ENCODE results near the gene NRN1L. TPM values are rescaled to one million over a fixed set of nuclear protein-coding genes. Genes with fewer than 3 reads are reported as not detected.
"Not testable (repeated sequence)": the region's sequence is repeated elsewhere in the genome, so short reads cannot be mapped to it uniquely, and the experiment has no call there.

Gene NRN1L
- 1 to 10 TPM in 1 of 3 donors, under 1 TPM in 1, not detected in 1; 0.70 to 1.3 TPM for total RNA-seq
- total RNA-seq (2013): 0.41 TPM

DNA sequence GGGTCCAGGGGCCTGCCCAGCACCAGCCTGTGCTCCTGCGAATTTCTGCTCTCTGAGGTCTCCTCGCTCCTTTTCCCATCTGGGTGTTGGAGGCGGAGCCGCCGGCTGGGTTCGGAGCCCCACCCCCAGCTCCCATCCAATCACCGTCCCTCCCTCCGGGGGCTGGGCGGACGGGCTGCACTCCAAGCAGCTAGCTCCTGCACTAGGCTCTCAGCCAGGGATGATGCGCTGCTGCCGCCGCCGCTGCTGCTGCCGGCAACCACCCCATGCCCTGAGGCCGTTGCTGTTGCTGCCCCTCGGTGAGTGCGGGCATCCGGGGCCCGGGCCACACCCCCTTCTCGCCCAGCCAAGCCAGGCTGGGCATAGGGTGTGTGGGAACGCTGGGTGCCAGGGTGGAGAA, at the start of gene NRN1L:
TSS of gene NRN1L (plus strand) at position 202 of the 400 bp plus-strand sequence. CDS start at position 221, 19 bp downstream.
- Mint-ChIP-seq H3K27ac (peak within 1 kb of the TSS in 1 of 2 donors; percentile 58), H3K9me3 (no peaks in the 10 kb centered on the region), H3K4me1 (peaks cover 0 to 4% of the 10 kb centered on the region in 2 donors), H3K4me3 (no peak within 1 kb of the TSS), H3K27me3 (ENCODE audit: low read depth in 2 of 2) (no peaks in the 10 kb centered on the region), H3K36me3 (no peaks in the 10 kb centered on the region)
- TF ChIP-seq, protein P1, sequence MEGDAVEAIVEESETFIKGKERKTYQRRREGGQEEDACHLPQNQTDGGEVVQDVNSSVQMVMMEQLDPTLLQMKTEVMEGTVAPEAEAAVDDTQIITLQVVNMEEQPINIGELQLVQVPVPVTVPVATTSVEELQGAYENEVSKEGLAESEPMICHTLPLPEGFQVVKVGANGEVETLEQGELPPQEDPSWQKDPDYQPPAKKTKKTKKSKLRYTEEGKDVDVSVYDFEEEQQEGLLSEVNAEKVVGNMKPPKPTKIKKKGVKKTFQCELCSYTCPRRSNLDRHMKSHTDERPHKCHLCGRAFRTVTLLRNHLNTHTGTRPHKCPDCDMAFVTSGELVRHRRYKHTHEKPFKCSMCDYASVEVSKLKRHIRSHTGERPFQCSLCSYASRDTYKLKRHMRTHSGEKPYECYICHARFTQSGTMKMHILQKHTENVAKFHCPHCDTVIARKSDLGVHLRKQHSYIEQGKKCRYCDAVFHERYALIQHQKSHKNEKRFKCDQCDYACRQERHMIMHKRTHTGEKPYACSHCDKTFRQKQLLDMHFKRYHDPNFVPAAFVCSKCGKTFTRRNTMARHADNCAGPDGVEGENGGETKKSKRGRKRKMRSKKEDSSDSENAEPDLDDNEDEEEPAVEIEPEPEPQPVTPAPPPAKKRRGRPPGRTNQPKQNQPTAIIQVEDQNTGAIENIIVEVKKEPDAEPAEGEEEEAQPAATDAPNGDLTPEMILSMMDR (IDR thresholded peaks at IDR 0.05): no peak
- DNase-seq (no peak), ATAC-seq (no peak)
- no peak within 1 kb of the TSS for H3K27ac ChIP-seq (ENCODE audit: low read length)
- H3K36me3 ChIP-seq (ENCODE audit: control insufficient read depth, insufficient read depth, low read length): peaks cover 52% of the 10 kb centered on the region
- no peaks in the 10 kb centered on the region for H3K4me1 ChIP-seq (ENCODE audit: control insufficient read depth, insufficient read depth, low read length)
- intact Hi-C loops (cut with micrococcal nuclease): loop anchor here (5.0 kb wide), 1 partner anchor 43 kb away; no protein-coding TSS in a partner anchor
- WGBS (ENCODE audit: insufficient coverage): 94% methylated on average over 22 of the region's 22 CpGs
- H3K9me3 ChIP-seq (ENCODE audit: control insufficient read depth, insufficient read depth, low read length): no peaks in the 10 kb centered on the region
- no peaks in the 10 kb centered on the region for H3K27me3 ChIP-seq (ENCODE audit: control insufficient read depth, insufficient read depth, low read length)
- no peak within 1 kb of the TSS for H3K4me3 ChIP-seq (ENCODE audit: low read length)

DNA sequence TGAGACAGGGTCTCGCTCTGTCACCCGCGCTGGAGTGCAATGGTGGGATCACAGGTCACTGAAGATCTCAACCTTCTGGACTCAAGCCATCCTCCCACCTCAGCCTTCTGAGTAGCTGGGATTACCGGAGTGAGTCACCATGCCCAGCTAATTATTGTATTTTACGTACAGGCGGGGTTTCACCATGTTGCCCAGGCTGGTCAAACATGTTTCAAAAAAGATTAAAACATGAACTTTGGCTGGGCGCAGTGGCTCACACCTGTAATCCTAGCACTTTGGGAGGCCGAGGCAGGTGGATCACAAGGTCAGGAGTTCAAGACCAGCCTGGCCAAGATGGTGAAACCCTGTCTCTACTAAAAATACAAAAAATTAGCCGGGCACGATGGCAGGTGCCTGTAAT, 47.5 kb upstream of the NRN1L start:
- DNase-seq: not testable (repeated sequence)
- 96% methylated on average over 10 of the region's 10 CpGs for WGBS (ENCODE audit: insufficient coverage)

DNA sequence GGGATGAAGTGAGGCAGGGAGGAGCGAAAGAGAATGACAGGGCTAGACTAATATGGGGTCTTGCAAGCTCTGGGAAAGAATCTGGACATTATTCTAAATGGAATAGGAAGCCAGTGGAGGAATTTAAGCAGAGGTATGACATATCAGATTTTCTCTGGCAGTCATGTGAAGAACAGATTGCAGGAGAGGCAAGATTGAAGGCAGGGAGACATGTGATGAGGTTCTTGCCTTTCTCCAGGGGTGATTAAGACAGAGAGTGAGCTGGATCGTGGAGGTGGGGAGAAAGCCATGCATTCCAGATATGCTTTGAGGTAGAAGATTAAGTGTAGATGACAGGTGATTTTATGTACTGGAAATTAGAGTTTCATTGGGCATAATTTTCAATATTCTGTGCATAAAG, 46.9 kb upstream of the NRN1L start:
- H3K27me3 ChIP-seq (ENCODE audit: control insufficient read depth, insufficient read depth, low read length): no peaks in the 10 kb centered on the region
- peaks cover 23% of the 10 kb centered on the region for H3K4me1 ChIP-seq (ENCODE audit: control insufficient read depth, insufficient read depth, low read length)
- TF ChIP-seq, protein P1 (IDR thresholded peaks at IDR 0.05): no peak
- Mint-ChIP-seq H3K4me3 (no peak overlapping the region), H3K4me1 (peaks cover 14 to 21% of the 10 kb centered on the region in 2 donors), H3K27ac (no peak overlapping the region), H3K27me3 (ENCODE audit: low read depth in 2 of 2) (no peaks in the 10 kb centered on the region), H3K36me3 (no peaks in the 10 kb centered on the region), H3K9me3 (no peaks in the 10 kb centered on the region)
- WGBS (ENCODE audit: insufficient coverage): 98% methylated on average over 2 of the region's 2 CpGs
- intact Hi-C loops (cut with micrococcal nuclease): no loop called here
- ATAC-seq (no peak), DNase-seq (no peak)
- H3K36me3 ChIP-seq (ENCODE audit: control insufficient read depth, insufficient read depth, low read length): no peaks in the 10 kb centered on the region
- no peaks in the 10 kb centered on the region for H3K9me3 ChIP-seq (ENCODE audit: control insufficient read depth, insufficient read depth, low read length)
- H3K27ac ChIP-seq (ENCODE audit: low read length): no peak overlapping the region
- no peak overlapping the region for H3K4me3 ChIP-seq (ENCODE audit: low read length)

More for the DNA sequence above, 47.5 kb upstream of the NRN1L start:
- H3K27ac ChIP-seq (ENCODE audit: low read length); H3K36me3 Mint-ChIP-seq; intact Hi-C loops (cut with micrococcal nuclease); H3K27me3 Mint-ChIP-seq (ENCODE audit: low read depth in 2 of 2); H3K4me3 Mint-ChIP-seq; ATAC-seq; H3K9me3 Mint-ChIP-seq; H3K4me3 ChIP-seq (ENCODE audit: low read length); H3K36me3 ChIP-seq (ENCODE audit: control insufficient read depth, insufficient read depth, low read length); H3K27ac Mint-ChIP-seq; H3K9me3 ChIP-seq (ENCODE audit: control insufficient read depth, insufficient read depth, low read length); H3K27me3 ChIP-seq (ENCODE audit: control insufficient read depth, insufficient read depth, low read length): not testable (repeated sequence)
- peaks cover 11 to 23% of the 10 kb centered on the region in 2 donors for H3K4me1 Mint-ChIP-seq
- H3K4me1 ChIP-seq (ENCODE audit: control insufficient read depth, insufficient read depth, low read length): peaks cover 21% of the 10 kb centered on the region

DNA sequence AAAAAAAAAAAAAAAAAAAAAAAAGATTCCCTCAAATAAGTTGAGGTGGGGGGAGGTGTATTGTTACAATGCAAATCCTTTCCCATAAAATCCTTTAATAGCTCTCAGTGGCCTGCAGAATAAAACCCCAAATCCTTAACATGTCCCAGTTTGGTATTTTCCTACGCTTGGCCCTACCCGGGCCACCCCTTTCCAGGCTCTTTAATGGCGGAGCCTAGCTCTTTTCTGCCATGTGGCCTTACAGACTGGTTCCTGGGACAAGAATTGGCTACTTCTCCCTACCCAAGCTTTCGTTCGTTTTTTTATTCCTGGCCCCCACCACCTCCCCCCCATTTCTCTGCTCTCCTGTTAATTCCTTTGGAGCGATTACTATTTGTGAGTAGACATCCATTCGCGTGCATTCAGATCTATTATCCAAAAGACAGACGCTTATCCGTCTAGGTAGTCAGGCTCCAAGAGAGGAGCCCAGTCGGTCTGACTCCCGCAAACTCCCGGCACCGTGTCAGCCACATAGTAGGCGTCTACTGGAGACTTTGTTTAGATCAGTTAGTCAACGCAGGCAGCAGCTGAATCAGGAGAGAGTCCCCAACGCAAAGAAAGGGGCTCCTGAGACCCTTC, 43.4 kb upstream of the NRN1L start:
- H3K27ac Mint-ChIP-seq: peak overlapping the region; percentile 89 to 93
- 74% methylated on average over 17 of the region's 17 CpGs for WGBS (ENCODE audit: insufficient coverage)
- Histone ChIP-seq H3K27ac (ENCODE audit: low read length) (peak overlapping the region; percentile 96), H3K36me3 (ENCODE audit: control insufficient read depth, insufficient read depth, low read length) (peaks cover 3% of the 10 kb centered on the region), H3K4me1 (ENCODE audit: control insufficient read depth, insufficient read depth, low read length) (peaks cover 44% of the 10 kb centered on the region), H3K9me3 (ENCODE audit: control insufficient read depth, insufficient read depth, low read length) (no peaks in the 10 kb centered on the region), H3K27me3 (ENCODE audit: control insufficient read depth, insufficient read depth, low read length) (no peaks in the 10 kb centered on the region), H3K4me3 (ENCODE audit: low read length) (no peak overlapping the region)
- H3K4me1 Mint-ChIP-seq: peaks cover 33 to 34% of the 10 kb centered on the region in 2 donors
- H3K27me3 Mint-ChIP-seq (ENCODE audit: low read depth in 2 of 2): no peaks in the 10 kb centered on the region
- ATAC-seq (no peak), DNase-seq (no peak)
- peak overlapping the region; percentile 89 for H3K4me3 Mint-ChIP-seq
- intact Hi-C loops (cut with micrococcal nuclease): loop anchor here (5.0 kb wide), 1 partner anchor 96 kb away; the partner anchor contains the start of gene PSMB10
- no peaks in the 10 kb centered on the region for H3K36me3 Mint-ChIP-seq
- H3K9me3 Mint-ChIP-seq: no peaks in the 10 kb centered on the region
- TF ChIP-seq, protein P1 (IDR thresholded peaks at IDR 0.05): no peak
